ENCODE results near the gene PPP2R1B.

PPP2R1B gene

GRCh38 chr11:111727431-111727830, 38.8 kb downstream of the PPP2R1B start:
- H3K4me1 ChIP-seq (ENCODE audit: control insufficient read depth, low read length), result no peaks in the 10 kb centered on the region
- no peaks in the 10 kb centered on the region for H3F3A ChIP-seq (ENCODE audit: control insufficient read depth, insufficient read depth)
- no peak overlapping the region for H3K4me3 ChIP-seq (ENCODE audit: low read length)
- H3K36me3 ChIP-seq (ENCODE audit: control insufficient read depth, low read length), result peaks cover 44% of the 10 kb centered on the region
- H3K9me3 ChIP-seq (ENCODE audit: control insufficient read depth, insufficient read depth, low read length), result no peaks in the 10 kb centered on the region
- no peaks in the 10 kb centered on the region; the same call in 1 of the 2 replicates for H4K20me1 ChIP-seq (ENCODE audit: control insufficient read depth, insufficient read depth, low read depth, low read length)
- no peaks in the 10 kb centered on the region for H3K27me3 ChIP-seq (ENCODE audit: control insufficient read depth, low read length)
- no peak overlapping the region for H3K4me2 ChIP-seq (ENCODE audit: low read length)
- no peaks in the 10 kb centered on the region for H3K79me2 ChIP-seq (ENCODE audit: control insufficient read depth, low read length)
- TF ChIP-seq, protein P1, sequence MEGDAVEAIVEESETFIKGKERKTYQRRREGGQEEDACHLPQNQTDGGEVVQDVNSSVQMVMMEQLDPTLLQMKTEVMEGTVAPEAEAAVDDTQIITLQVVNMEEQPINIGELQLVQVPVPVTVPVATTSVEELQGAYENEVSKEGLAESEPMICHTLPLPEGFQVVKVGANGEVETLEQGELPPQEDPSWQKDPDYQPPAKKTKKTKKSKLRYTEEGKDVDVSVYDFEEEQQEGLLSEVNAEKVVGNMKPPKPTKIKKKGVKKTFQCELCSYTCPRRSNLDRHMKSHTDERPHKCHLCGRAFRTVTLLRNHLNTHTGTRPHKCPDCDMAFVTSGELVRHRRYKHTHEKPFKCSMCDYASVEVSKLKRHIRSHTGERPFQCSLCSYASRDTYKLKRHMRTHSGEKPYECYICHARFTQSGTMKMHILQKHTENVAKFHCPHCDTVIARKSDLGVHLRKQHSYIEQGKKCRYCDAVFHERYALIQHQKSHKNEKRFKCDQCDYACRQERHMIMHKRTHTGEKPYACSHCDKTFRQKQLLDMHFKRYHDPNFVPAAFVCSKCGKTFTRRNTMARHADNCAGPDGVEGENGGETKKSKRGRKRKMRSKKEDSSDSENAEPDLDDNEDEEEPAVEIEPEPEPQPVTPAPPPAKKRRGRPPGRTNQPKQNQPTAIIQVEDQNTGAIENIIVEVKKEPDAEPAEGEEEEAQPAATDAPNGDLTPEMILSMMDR (IDR thresholded peaks at IDR 0.05; ENCODE audit: low read depth, low read length, poor library complexity, severe bottlenecking), result no peak
- TF ChIP-seq EZH2phosphoT487 (IDR thresholded peaks at IDR 0.05; ENCODE audit: borderline replicate concordance, low read length), result no peak
- H3K9me2 ChIP-seq (replicated peaks; ENCODE audit: control insufficient read depth, low read length), result no peaks in the 10 kb centered on the region
- no peak overlapping the region for H3K27ac ChIP-seq (ENCODE audit: low read depth, low read length)

DNA sequence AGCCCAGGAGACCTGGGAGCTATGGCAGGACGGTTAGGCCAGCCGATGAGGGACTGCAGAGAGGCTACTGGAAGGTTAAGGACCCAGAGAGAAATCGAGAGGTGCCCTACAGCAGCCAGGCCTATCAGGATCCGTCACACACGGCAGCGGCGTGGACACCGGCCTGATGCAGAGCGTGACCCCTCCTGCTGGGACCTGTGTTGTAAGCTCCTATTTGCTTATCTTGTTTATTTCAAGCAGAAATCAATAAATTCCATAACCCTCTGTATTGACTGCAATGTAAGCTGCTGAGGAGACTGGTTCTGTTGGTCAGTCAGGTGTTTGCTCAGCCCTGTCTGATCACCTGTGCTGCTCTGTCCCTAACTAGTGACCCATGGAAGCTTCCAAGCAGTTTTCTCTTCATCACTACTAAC, 39.9 kb downstream of the PPP2R1B start:
- no peak for TF ChIP-seq EZH2phosphoT487 (IDR thresholded peaks at IDR 0.05; ENCODE audit: borderline replicate concordance, low read length)
- TF ChIP-seq, protein P1 (IDR thresholded peaks at IDR 0.05; ENCODE audit: low read depth, low read length, poor library complexity, severe bottlenecking), result no peak
- H3K4me2 ChIP-seq (ENCODE audit: low read length), result no peak overlapping the region
- no peak overlapping the region for H3K4me3 ChIP-seq (ENCODE audit: low read length)
- H3K9me2 ChIP-seq (replicated peaks; ENCODE audit: control insufficient read depth, low read length), result no peaks in the 10 kb centered on the region
- H3K79me2 ChIP-seq (ENCODE audit: control insufficient read depth, low read length), result no peaks in the 10 kb centered on the region
- no peaks in the 10 kb centered on the region; the same call in 1 of the 2 replicates for H4K20me1 ChIP-seq (ENCODE audit: control insufficient read depth, insufficient read depth, low read depth, low read length)
- H3F3A ChIP-seq (ENCODE audit: control insufficient read depth, insufficient read depth), result no peaks in the 10 kb centered on the region
- H3K4me1 ChIP-seq (ENCODE audit: control insufficient read depth, low read length), result no peaks in the 10 kb centered on the region
- no peaks in the 10 kb centered on the region for H3K9me3 ChIP-seq (ENCODE audit: control insufficient read depth, insufficient read depth, low read length)
- no peaks in the 10 kb centered on the region for H3K27me3 ChIP-seq (ENCODE audit: control insufficient read depth, low read length)
- H3K27ac ChIP-seq (ENCODE audit: low read depth, low read length), result no peak overlapping the region
- peaks cover 55% of the 10 kb centered on the region for H3K36me3 ChIP-seq (ENCODE audit: control insufficient read depth, low read length)

GRCh38 chr11:111725621-111726020, 40.6 kb downstream of the PPP2R1B start:
- TF ChIP-seq, protein P1 (IDR thresholded peaks at IDR 0.05; ENCODE audit: low read depth, low read length, poor library complexity, severe bottlenecking), result no peak
- TF ChIP-seq EZH2phosphoT487 (IDR thresholded peaks at IDR 0.05; ENCODE audit: borderline replicate concordance, low read length), result no peak
- no peaks in the 10 kb centered on the region for H3K9me2 ChIP-seq (replicated peaks; ENCODE audit: control insufficient read depth, low read length)
- H3F3A ChIP-seq (ENCODE audit: control insufficient read depth, insufficient read depth), result no peaks in the 10 kb centered on the region
- H3K79me2 ChIP-seq (ENCODE audit: control insufficient read depth, low read length), result no peaks in the 10 kb centered on the region
- no peak overlapping the region for H3K4me3 ChIP-seq (ENCODE audit: low read length)
- peaks cover 62% of the 10 kb centered on the region for H3K36me3 ChIP-seq (ENCODE audit: control insufficient read depth, low read length)
- no peaks in the 10 kb centered on the region for H3K4me1 ChIP-seq (ENCODE audit: control insufficient read depth, low read length)
- no peaks in the 10 kb centered on the region for H3K9me3 ChIP-seq (ENCODE audit: control insufficient read depth, insufficient read depth, low read length)
- H3K4me2 ChIP-seq (ENCODE audit: low read length), result no peak overlapping the region
- no peak overlapping the region for H3K27ac ChIP-seq (ENCODE audit: low read depth, low read length)
- no peaks in the 10 kb centered on the region for H3K27me3 ChIP-seq (ENCODE audit: control insufficient read depth, low read length)
- no peaks in the 10 kb centered on the region; the same call in 1 of the 2 replicates for H4K20me1 ChIP-seq (ENCODE audit: control insufficient read depth, insufficient read depth, low read depth, low read length)
